Measurements from ENCODE around the gene PCNX2. TPM values are rescaled to one million over a fixed set of nuclear protein-coding genes. Genes with fewer than 3 reads are reported as not detected.

The PCNX2 gene
- total and polyA plus RNA-seq, 10 of the 15 experiments (the other 5 are each of a cell fraction or from before 2014, with no cell fraction given) = 2.1 to 16.4 (median 8.1) TPM

DNA sequence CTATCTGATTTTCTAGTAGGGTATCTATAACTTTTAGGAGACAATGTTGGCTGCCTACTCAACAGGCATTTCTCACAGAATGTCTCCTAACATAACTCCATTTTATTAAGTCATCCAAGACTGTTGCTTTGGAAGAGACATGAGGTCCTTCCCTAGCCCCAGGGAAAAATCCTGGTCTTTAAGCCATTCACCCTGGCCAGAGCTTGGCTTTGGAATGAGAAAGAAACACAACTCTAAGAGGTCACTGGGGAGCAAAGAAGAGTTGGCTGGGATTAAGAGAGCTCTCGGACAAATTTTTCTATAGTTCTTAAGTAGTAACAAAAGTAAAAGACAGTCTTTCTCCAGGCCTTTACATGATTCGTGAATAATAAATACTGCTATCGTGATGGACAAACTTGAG, 57.9 kb downstream of the PCNX2 start:
- no peaks in the 10 kb centered on the region for H4K20me1 ChIP-seq (ENCODE audit: control insufficient read depth, insufficient read depth)
- SMC1A ChIA-PET (ENCODE audit: uncharacterized antibody, unreplicated experiment) = no interaction called here
- H3K36me3 ChIP-seq (ENCODE audit: control insufficient read depth in 2 of 2, insufficient read depth in 2 of 2, low read length in 1 of 2) = no peaks in the 10 kb centered on the region
- in situ Hi-C loops (cut with MboI) (loop anchor here (5.0 to 10.0 kb wide), 2 partner anchors 605 to 1363 kb away; partner anchors contain the start of gene SIPA1L2), intact Hi-C loops (cut with micrococcal nuclease; ENCODE audit: unreplicated experiment) (no loop called here)
- 97% methylated on average over 3 of the region's 3 CpGs for WGBS (ENCODE audit: insufficient coverage, insufficient replicate concordance, low lambda C conversion rate, missing lambda C conversion rate)
- H3K4me2 ChIP-seq (ENCODE audit: control insufficient read depth, insufficient read depth) = no peak overlapping the region
- POLR2A ChIA-PET = no interaction called here
- DNase-seq (ENCODE audit: low read depth, low spot score) (no peak), ATAC-seq (no peak), FAIRE-seq (no peak)
- H3K9me3 ChIP-seq (replicated peaks; ENCODE audit: control insufficient read depth, insufficient read depth, low read length) = no peaks in the 10 kb centered on the region
- H3K27me3 ChIP-seq (replicated peaks in 1 of 2; ENCODE audit: control insufficient read depth in 2 of 2, insufficient read depth in 2 of 2, low read length in 1 of 2) = no peaks in the 10 kb centered on the region
- CTCF ChIA-PET = no interaction called here
- H3K27ac ChIP-seq (ENCODE audit: control insufficient read depth, insufficient read depth) = no peak overlapping the region
- no peaks in the 10 kb centered on the region for H3K79me2 ChIP-seq (ENCODE audit: control insufficient read depth, insufficient read depth, low read length)
- H3K4me1 ChIP-seq (ENCODE audit: control insufficient read depth, insufficient read depth, low read length) = no peaks in the 10 kb centered on the region
- RAD21 ChIA-PET (ENCODE audit: unreplicated experiment) = no interaction called here
- no peak overlapping the region for H3K4me3 ChIP-seq
- H3K9ac ChIP-seq (ENCODE audit: control insufficient read depth, insufficient read depth, low read length) = no peak overlapping the region
- BruUV-seq (replicated peaks) = no TSS peak
- H2AFZ ChIP-seq (ENCODE audit: control insufficient read depth, low read depth, low read length) = no peak overlapping the region
- no peak for TF ChIP-seq KLF5 (IDR thresholded peaks at IDR 0.05; ENCODE audit: partially characterized antibody)
- no peak for TF ChIP-seq HDGF (IDR thresholded peaks at IDR 0.05)
- TF ChIP-seq CHD1 (IDR thresholded peaks at IDR 0.05; ENCODE audit: low read depth, low read length) = no peak
- TF ChIP-seq, protein P1, sequence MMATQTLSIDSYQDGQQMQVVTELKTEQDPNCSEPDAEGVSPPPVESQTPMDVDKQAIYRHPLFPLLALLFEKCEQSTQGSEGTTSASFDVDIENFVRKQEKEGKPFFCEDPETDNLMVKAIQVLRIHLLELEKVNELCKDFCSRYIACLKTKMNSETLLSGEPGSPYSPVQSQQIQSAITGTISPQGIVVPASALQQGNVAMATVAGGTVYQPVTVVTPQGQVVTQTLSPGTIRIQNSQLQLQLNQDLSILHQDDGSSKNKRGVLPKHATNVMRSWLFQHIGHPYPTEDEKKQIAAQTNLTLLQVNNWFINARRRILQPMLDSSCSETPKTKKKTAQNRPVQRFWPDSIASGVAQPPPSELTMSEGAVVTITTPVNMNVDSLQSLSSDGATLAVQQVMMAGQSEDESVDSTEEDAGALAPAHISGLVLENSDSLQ (IDR thresholded peaks at IDR 0.05) = no peak
- TF ChIP-seq IRF4 (IDR thresholded peaks at IDR 0.05; ENCODE audit: low read depth, low read length) = no peak
- TF ChIP-seq, protein P2, sequence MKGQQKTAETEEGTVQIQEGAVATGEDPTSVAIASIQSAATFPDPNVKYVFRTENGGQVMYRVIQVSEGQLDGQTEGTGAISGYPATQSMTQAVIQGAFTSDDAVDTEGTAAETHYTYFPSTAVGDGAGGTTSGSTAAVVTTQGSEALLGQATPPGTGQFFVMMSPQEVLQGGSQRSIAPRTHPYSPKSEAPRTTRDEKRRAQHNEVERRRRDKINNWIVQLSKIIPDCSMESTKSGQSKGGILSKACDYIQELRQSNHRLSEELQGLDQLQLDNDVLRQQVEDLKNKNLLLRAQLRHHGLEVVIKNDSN (IDR thresholded peaks at IDR 0.05; ENCODE audit: borderline replicate concordance, extremely low read length, insufficient read depth, low read depth, low read length) = no peak
- TF ChIP-seq, protein P3, sequence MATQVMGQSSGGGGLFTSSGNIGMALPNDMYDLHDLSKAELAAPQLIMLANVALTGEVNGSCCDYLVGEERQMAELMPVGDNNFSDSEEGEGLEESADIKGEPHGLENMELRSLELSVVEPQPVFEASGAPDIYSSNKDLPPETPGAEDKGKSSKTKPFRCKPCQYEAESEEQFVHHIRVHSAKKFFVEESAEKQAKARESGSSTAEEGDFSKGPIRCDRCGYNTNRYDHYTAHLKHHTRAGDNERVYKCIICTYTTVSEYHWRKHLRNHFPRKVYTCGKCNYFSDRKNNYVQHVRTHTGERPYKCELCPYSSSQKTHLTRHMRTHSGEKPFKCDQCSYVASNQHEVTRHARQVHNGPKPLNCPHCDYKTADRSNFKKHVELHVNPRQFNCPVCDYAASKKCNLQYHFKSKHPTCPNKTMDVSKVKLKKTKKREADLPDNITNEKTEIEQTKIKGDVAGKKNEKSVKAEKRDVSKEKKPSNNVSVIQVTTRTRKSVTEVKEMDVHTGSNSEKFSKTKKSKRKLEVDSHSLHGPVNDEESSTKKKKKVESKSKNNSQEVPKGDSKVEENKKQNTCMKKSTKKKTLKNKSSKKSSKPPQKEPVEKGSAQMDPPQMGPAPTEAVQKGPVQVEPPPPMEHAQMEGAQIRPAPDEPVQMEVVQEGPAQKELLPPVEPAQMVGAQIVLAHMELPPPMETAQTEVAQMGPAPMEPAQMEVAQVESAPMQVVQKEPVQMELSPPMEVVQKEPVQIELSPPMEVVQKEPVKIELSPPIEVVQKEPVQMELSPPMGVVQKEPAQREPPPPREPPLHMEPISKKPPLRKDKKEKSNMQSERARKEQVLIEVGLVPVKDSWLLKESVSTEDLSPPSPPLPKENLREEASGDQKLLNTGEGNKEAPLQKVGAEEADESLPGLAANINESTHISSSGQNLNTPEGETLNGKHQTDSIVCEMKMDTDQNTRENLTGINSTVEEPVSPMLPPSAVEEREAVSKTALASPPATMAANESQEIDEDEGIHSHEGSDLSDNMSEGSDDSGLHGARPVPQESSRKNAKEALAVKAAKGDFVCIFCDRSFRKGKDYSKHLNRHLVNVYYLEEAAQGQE (IDR thresholded peaks at IDR 0.05; ENCODE audit: low read depth, low read length) = no peak
- no peak for TF ChIP-seq FOXK2 (IDR thresholded peaks at IDR 0.05)
- no peak for TF ChIP-seq NR2C1 (IDR thresholded peaks at IDR 0.05)
- TF ChIP-seq, protein P4, sequence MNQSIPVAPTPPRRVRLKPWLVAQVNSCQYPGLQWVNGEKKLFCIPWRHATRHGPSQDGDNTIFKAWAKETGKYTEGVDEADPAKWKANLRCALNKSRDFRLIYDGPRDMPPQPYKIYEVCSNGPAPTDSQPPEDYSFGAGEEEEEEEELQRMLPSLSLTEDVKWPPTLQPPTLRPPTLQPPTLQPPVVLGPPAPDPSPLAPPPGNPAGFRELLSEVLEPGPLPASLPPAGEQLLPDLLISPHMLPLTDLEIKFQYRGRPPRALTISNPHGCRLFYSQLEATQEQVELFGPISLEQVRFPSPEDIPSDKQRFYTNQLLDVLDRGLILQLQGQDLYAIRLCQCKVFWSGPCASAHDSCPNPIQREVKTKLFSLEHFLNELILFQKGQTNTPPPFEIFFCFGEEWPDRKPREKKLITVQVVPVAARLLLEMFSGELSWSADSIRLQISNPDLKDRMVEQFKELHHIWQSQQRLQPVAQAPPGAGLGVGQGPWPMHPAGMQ (IDR thresholded peaks at IDR 0.05; ENCODE audit: borderline replicate concordance) = no peak
- TF ChIP-seq ZNF274 (IDR thresholded peaks at IDR 0.05; ENCODE audit: insufficient read depth, insufficient read length) = no peak
- TF ChIP-seq RUNX3 (IDR thresholded peaks at IDR 0.05; ENCODE audit: low read length) = no peak
- no peak for TF ChIP-seq KDM1A (IDR thresholded peaks at IDR 0.05; ENCODE audit: borderline replicate concordance)
- TF ChIP-seq EED (IDR thresholded peaks at IDR 0.05; ENCODE audit: low read depth) = no peak
- TF ChIP-seq HCFC1 (IDR thresholded peaks at IDR 0.05; ENCODE audit: low read length) = no peak
- TF ChIP-seq EGR1 (IDR thresholded peaks at IDR 0.05; ENCODE audit: borderline replicate concordance in 1 of 2, low read depth in 2 of 2, low read length in 2 of 2) = no peak

Data from GM12878 (cell line).